NCI-H2029 (cell line): ENCODE measurements around the gene TAOK3.
A peak's percentile ranks its signal among the peaks of the same experiment; 100 is the strongest.
"Not testable (repeated sequence)": the region's sequence is repeated elsewhere in the genome, so short reads cannot be mapped to it uniquely, and the experiment has no call there.

Source experiments
- DNase-seq: peaks from one replicate; lab custom pipeline; 2025; lab: John Stamatoyannopoulos, UW

The TAOK3 gene

GRCh38 chr12:118136559-118137003 lies 236.1 kb downstream of the TAOK3 start:
- no peak for DNase-seq

DNA sequence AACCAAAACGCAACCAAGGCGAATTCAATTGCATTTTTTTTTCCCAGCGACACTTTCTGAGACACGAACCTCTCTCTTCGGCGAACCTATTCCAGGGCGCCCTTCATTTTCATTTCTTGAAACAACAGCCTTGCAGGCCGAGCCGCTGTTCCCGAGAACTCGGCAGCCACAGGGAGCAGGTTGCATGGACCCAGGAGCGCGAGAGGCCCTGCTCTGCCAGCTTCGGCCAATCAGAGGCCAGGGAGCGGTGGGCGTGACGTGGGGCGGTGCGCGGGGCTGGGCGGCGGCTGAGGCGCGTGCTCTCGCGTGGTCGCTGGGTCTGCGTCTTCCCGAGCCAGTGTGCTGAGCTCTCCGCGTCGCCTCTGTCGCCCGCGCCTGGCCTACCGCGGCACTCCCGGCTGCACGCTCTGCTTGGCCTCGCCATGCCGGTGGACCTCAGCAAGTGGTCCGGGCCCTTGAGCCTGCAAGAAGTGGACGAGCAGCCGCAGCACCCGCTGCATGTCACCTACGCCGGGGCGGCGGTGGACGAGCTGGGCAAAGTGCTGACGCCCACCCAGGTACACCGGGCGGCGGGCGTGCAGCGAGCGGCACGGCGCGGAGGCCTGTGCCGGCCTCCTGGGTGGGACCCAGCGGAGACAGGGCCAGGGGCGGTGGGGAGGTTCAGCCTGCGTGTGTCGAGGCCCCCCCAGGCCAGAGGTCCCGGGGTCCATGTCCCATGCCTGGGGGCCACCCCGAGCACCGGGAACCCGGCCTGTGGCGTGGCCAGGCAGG lies 236.7 kb downstream of the TAOK3 start, which contains the start of gene PEBP1:
TSS of gene PEBP1 (plus strand) at position 337 of the 771 bp plus-strand sequence. CDS start at position 423, 86 bp downstream.
- DNase-seq = peak; percentile 92

DNA sequence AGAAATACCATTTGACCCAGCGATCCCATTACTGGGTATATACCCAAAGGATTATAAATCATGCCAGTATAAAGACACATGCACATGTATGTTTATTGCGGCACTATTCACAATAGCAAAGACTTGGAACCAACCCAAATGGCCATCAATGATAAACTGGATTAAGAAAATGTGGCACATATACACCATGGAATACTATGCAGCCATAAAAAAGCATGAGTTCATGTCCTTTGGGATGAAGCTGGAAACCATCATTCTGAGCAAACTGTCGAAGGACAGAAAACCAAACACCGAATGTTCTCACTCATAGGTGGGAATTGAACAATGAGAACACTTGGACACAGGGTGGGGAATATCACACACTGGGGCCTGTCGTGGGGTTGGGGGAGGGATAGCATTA lies 243.3 kb downstream of the TAOK3 start:
- not testable (repeated sequence) for DNase-seq

DNA sequence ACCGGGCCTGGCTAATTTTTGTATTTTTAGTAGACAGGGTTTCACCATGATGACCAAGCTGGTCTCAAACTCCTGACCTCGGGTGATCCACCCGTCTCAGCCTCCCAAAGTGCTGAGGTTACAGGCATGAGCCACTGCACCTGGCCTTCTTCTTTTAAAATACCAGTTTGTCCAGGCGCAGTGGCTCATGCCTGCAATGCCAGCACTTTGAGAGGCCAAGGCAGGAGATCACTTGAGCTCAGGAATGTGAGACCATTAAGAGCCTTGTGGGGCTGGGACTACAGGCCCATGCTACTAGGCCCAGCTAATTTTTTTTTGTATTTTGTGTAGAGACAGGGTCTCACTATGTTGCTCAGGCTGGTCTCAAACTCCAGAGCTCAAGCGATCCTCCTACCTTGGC lies 244.8 kb downstream of the TAOK3 start:
- no peak for DNase-seq

- DNase-seq = peak; percentile 93
Measured at GRCh38 chr12:118126119-118126757, 246.5 kb downstream of the TAOK3 start.

DNA sequence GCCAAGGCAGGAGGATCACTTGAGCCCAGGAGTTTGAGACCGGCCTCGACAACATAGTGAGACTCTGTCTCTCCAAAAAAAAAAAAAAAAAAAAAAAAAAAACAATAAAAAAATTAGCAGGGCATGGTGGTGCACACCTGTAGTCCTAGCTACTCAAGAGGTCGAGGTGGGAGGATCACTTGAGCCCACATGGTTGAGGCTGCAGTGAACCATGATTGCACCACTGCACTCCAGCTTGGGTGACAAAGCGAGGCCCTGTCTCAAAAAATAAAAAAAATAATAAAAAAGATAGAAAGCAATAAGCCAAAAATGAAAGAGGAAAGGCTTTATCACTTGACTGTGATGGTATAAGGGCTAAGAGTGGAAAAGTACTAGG lies 247.0 kb downstream of the TAOK3 start:
- DNase-seq = no peak

DNA sequence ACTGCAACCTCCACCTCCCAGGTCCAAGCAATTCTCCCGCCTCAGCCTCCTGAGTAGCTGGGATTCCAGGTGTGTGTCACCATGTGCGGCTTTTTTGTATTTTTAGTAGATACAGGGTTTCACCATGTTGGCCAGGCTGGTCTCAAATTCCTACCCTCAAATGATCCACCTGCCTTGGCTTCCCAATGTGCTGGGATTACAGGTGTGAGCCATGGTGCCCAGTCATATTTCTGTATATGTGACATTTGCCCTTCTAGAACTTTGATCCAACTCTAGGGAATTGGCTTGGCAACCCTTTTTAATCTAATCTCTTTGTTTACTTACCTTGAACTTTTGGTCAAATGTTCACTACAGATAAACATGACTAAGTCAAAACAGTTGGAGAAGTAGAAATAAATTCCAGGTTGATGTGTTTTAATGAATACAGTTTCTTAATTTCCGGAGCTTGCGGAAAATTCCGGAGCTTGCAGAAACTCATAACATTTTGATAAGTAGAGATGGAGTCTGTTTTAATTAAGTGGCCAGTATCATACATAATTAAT lies 248.3 kb downstream of the TAOK3 start:
- no peak for DNase-seq

DNA sequence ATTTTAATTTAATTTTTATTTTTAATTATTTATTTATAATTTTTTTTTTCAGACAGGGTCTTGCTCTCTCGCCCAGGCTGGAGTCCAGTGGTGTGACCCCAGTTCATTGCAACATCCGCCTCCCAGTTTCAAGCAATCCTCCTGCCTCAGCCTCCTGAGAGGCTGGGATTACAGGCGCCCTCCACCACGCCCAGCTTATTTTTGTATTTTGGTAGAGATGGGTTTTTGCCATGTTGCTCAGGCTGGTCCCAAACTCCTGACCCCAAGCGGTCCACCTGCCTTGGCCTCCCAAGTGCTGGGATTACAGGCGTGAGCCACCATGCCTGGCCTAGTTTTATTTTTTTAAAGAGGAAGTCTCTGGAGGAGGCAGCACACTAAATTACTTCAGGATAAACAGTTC lies 250.4 kb downstream of the TAOK3 start:
- no peak for DNase-seq

DNA sequence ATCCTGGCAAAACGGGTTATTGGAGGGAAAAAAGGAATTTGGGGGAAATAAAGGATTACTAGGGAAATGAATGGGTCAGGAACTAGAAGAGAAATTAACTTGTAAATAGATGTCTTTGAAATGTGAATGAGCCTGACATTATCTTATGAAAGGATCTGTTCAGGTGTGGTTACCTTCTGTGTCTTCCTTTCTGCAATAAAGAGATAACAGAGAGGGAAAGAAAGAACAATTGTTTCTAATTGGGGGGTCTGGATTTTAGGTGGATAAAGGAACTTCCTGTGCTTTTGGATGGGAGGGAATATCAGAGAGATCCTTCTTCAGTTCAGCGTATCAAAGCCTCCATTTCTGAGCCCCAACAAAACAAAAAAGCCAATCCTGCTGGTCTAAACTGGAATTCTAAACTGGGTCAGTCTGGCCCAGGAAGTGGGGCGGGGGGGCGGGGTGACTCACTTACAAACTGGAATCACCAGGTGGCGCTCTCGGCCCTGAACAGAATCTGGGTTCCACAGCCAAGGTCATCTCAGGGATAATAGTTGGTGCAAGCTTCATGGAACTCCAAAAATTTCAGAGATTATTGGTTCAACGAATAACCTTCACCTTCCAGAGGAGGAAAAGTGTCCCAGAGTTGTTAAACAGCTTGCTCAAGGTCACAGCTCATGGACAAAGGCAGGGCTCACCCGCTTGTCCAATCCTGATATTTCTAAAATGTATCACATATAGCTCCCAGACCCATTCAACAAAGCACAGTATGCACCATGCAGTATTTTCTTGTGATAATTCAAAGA lies 251.9 kb downstream of the TAOK3 start:
- DNase-seq = peak; percentile 81

DNA sequence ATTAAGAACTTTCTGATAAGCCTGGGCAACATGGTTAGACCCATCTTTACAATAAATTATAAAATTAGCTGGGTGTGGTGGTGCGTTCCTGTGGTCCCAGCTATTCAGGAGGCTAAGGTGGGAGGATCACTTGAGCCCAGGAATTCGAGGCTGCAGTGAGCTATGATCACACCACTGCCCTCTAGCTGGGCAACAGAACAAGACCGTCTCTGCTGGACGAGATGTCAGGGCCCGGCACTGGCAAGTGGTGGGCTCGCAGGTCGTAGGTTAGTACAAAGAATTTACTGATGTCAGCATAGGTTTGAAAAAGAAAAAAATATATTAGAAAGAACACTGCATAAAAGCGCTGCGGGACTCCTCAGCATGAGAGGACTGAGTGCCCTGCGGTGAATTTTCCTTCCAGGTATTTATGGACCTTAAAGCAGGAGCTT lies 253.2 kb downstream of the TAOK3 start:
- DNase-seq = no peak

DNA sequence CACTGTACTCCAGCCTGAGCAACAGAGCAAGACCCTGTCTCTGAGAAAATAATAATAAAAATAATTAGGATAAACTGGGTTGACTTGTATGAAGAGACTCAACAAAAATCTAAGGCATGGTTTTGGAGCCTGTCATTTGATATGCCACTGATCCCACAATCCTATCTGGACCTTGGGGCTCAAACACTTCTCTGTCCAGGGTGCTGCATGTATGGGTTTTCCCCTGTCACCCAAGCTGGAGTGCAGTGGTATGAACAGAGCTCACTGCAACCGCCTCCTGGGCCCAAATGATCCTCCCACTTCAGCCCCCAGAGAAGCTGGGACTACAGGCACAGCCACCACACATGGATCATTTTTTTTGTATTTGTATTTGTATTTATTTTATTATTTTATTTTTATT lies 263.6 kb downstream of the TAOK3 start:
- no peak for DNase-seq

DNA sequence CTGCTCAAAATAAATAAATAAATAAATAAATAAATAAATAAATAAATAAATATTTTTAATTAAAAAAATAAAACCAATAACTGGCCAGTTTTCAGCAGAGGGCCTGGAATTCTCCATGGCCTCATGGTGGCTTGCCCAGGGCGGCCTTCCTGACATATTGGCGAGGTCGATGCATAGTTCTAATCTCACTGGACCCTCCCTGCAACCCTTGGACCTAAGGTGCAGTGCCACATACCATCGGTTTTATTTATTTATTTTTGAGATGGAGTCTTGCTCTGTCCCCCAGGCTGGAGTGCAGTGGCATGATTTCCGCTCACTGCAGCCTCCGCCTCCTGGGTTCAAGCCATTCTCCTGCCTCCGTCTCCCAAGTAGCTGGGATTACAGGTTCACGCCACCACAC lies 265.0 kb downstream of the TAOK3 start:
- no peak for DNase-seq

- DNase-seq = no peak
Measured at GRCh38 chr12:118107011-118107410, 265.7 kb downstream of the TAOK3 start.

- DNase-seq = peak; percentile 83
Measured at GRCh38 chr12:118103601-118104382, 268.9 kb downstream of the TAOK3 start, which contains the start of gene VSIG10. Gene VSIG10 (minus strand): TSS chr12:118104011. CDS start chr12:118103671, 340 bp downstream.

GRCh38 chr12:118103201-118103600 lies 269.5 kb downstream of the TAOK3 start:
- DNase-seq = no peak

DNA sequence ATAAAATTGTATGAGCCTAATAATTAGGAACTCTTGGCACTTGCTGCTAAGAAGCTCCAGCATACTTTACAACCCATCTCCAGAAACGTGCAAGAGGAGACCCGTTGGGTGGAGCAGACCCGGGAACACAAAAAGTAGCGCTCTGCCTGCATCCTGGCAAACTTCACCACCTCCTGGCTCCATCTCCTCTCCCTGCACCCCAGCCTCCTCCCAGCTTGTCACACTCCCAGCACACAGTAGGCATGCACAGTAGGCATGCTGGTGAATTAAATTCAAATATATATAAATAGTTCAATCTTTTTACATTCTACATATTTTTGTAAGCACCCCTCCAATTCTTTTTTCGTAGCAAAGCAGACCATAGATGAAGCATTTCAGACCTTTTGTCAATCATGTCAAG lies 270.1 kb downstream of the TAOK3 start:
- DNase-seq = no peak

GRCh38 chr12:118102070-118102469 lies 270.6 kb downstream of the TAOK3 start:
- peak; percentile 12 for DNase-seq

- DNase-seq = no peak
Measured at GRCh38 chr12:118101051-118101450, 271.7 kb downstream of the TAOK3 start.
